ENCODE measurements around the gene GARIN5B.

- TF ChIP-seq USF2 (IDR thresholded peaks at IDR 0.05) (no peak), CTCF (IDR thresholded peaks at IDR 0.05) (no peak), HOXA7 (CRISPR knock-in tag; IDR thresholded peaks at IDR 0.05) (no peak), POLR2A (IDR thresholded peaks at IDR 0.05; ENCODE audit: low read length) (no peak), NR3C1 (IDR thresholded peaks at IDR 0.05) (no peak), RAD21 (conservative IDR thresholded peaks at IDR 0.05 in 1 of 2, IDR thresholded peaks at IDR 0.05 in 1 of 2) (no peak), JUN (IDR thresholded peaks at IDR 0.05) (no peak), EP300 (IDR thresholded peaks at IDR 0.05) (no peak), MAX (IDR thresholded peaks at IDR 0.05) (no peak), CHD4 (IDR thresholded peaks at IDR 0.05; ENCODE audit: borderline replicate concordance) (no peak), CBX8 (IDR thresholded peaks at IDR 0.05) (no peak), KDM1A (IDR thresholded peaks at IDR 0.05; ENCODE audit: low read depth) (no peak), HMGXB4 (CRISPR knock-in tag; IDR thresholded peaks at IDR 0.05; ENCODE audit: borderline replicate concordance) (no peak), PHF8 (IDR thresholded peaks at IDR 0.05; ENCODE audit: borderline replicate concordance, low read depth) (no peak)
These were observed 27.4 kb upstream of the GARIN5B start for GRCh38 chr19:55390461-55390880.

Measured in A549 (cell line).